KG1 (cell line): ENCODE results near the gene ATOH8.

Experiments used
- DNase-seq: peaks from one replicate; lab custom pipeline; 2025; lab: John Stamatoyannopoulos, UW

Gene ATOH8

DNA sequence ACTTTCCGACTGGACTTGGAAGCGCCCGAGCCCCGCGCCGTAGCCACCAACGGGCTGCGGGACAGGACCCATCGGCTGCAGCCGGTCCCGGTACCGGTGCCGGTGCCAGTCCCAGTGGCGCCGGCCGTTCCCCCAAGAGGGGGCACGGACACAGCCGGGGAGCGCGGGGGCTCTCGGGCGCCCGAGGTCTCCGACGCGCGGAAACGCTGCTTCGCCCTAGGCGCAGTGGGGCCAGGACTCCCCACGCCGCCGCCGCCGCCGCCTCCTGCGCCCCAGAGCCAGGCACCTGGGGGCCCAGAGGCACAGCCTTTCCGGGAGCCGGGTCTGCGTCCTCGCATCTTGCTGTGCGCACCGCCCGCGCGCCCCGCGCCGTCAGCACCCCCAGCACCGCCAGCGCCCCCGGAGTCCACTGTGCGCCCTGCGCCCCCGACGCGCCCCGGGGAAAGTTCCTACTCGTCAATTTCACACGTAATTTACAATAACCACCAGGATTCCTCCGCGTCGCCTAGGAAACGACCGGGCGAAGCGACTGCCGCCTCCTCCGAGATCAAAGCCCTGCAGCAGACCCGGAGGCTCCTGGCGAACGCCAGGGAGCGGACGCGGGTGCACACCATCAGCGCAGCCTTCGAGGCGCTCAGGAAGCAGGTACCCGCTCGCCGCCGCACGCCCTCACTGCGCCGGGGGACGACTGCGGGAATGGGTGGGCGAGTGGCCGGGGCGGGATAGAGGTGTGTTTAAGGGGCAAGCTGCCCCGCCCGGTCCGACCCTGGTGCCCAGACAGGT is 713 bp downstream of the ATOH8 start:
- no peak for DNase-seq

DNA sequence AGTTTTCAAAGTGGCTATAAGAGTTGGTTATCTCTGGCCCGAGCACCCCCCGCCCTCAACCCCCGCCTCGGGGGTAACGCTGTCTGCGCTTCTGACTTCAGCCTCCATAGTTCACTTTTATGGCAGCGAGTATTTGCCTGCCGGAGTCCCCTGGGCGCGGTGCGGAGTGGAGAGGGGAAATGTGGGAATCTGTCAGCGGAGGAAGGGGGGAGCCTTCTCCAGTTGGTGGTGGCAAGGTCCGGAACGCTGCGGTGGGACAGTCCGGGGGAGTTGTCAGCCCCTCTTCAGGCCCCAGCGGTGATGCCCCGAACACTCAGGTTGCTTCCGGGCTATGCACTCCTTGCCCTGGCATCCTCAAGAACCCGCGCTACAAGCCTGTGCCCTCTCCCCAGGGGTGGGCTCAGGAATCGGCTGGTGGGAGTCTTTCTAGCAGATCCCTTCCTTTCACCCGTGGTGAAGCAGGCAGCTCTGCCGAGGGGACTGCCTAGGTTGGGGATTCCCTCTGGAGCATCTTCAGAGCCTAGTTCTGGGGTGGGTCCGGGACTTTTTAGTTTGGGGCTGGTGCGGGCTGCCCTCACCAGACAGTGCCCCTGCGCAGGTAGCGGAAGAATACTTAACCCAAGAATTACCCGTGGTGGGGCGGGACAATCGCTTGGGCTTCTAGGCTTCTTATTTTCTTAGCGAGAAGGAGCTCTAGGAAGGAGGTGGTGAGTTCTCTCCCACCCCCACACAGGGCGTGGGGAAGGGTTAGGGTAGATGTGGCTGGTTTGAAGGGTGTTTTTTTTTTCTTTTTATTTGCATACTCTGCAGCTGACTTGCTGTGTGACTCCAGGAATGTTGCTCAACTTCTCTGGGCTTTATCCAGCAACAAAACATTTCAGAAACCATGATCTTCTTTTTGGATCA is 1.6 kb downstream of the ATOH8 start:
- DNase-seq = no peak

DNA sequence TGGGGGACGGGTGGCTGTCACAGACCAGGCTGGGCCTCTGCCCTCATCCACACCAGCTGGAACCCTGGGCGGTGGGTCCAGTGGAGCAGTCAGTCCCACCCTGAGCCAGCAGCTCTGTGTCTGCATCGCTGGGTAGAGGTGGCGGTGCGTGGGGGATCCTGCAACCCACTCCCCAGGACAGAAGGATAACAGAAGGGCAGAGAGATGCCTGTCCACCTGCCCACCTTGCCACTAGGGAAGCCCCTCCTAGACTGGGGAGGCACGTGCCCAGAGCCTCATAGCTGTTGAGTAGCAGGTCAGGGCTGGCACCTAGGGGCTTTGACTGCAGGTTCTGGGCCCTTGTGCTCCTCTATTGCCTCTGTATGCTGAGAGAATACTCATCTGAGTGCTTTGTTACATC is 2.4 kb downstream of the ATOH8 start:
- DNase-seq = no peak

DNA sequence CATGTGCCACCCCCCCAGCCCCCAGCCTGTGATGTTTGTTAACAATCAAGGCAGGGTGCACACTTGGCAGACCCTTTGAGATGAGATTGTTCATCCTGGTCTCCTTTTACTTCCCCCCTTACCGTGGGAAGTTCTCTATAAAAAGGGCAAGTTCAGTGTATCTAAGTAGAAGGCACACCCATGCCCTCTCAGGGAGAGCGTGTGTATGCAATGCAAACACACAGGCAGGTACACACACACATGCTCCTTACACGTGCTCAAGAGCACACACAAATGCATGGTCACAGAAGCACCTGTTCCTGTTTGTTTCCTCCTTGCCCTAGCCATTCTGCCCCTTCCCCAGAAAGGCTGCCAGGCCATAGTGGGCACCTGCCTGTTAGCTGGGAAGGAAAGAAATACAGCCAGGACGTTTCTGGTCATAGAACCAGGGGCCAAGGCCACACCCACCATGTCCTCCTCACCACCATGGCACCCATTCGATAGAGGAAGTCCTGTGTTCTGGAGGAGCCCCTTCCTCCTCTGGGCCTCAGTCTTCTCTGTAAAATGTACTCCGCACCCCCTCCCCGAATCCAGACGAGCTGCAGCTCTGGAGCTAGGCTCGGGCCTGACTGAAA is 3.1 kb downstream of the ATOH8 start:
- DNase-seq = no peak

DNA sequence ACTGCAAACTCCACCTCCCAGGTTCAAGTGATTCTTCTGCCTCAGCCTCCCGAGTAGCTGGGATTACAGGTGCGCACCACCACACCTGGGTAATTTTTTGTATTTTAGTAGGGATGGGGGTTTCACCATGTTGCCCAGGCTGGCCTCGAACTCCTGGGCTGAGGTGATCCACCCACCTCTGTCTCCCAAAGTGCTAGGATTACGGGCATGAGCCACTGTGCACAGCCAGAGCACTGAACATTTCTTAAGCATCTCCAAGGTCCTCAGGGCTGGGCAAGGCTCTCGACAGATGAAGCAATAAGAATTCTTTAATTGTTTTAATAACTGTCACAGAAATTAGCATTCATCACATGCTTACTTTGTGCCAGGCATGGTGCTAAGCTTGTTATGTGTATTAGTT is 4.1 kb downstream of the ATOH8 start:
- DNase-seq = no peak

DNA sequence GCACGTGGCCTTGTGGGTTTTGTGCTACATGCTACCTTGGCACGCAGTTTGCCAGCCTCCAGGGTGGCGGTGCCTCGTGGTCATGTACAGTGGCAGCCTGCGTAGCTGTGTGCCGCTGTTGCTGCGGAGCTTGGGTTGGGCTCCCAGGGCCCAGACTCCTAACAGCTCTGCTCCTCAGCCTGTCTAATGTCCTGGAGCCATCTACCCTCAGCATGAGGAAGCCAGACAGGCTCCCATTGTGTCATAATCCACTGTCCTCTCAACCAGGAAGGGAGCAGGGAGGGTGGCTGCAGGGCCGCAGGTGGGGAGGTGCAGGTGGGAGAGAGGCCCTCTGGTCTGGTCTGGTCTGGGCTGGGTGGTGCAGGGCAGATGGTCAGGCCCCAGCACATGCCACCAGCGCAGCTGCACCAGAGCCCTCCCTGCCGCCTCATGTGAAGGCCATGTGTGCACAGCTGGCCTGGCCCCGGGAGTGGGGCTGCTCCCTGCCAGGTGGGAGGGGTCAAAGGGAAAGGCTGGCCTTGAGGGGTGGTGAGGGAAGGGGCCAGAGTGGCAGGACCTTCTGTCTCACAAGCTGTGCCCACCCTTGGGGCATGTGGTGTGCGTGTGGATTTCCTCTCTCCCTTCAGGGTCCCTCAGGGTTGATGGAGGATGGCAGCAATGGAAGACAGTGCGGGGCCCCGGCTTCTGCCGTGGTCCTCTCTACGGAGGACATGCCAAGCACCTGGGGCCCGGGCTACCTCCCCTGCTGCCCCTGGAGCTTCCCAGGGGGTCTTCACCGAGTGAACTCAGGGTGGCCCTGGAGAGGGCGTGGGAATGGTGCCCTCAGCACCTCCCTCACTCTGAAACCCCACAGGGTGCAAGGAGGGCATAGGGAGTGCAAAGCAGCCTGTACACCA is 4.8 kb downstream of the ATOH8 start:
- no peak for DNase-seq

DNA sequence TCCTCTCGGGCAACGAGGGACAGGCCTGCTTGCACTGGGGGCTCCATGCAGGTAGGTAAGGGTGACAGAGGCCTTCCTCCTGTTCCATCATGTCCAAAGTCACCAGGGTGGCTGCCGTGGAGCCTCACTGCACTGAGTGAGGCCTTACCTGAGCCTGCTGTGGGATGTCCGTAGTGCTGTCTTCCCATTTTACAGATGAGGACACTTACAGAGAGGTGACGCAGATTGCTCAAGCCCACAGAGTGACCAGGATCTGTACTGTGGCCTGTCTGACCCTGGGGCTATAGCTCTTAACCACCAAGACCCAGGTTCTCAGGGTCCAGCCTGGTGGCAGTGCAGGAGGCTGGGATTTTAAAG is 5.4 kb downstream of the ATOH8 start:
- no peak for DNase-seq

DNA sequence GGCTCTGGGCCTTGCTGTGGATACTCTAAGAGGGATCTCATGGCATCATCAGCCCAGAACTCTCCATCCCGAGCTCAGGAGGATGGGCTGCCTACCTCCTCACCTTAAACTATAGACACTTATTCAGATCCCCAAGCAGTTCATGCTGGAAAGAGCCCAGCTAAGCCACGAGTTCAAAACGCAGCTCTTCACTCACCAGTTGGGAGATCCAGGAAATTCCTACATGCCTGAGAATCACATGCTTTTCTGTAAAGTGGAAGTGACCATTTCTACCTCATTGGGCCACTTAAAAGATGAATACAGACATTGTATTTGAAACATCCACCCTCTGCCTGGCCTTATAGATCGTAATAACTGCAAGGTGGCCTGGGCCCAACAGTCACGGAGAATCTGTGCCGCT is 6.6 kb downstream of the ATOH8 start:
- no peak for DNase-seq

DNA sequence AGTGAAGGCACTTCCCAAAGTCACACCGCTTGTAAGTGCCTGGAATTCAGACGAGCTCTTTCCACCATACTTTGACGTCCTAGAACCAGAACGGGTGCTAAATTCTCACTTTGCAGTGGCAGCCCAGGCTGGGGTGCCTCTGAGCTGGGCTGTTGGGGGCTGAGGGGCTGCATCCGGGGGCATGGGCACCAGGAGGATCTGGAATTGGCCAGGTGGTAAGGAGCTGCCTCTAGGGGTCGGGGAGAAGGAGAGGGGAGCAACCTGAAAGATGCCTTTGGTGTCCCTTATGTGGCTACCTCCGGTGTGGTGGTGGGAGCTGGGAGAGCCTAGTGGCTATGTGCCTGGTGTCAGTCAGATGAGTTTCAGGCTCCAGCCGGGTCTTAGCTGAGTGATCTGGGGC is 7.1 kb downstream of the ATOH8 start:
- no peak for DNase-seq

DNA sequence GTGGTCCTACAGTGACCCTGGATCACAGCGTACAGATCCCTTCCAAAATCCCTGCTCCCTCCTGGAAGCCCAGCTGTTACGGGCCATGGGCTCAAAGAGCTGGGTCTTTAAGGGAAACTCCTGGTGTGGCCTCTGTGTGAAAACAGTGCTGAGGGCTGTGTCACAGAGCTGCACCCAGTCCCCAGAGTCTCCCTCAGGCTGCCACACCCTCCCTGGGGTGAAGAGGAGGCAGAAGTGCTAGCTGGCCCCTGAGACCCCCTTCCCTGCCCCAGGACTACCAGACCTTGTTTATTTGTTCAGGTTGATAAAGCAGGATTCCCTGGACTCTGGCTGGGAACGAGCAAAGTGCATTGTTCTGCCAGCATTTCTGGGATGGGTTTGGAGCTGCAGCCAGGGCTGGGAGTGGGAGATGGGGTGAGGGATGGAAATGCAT is 7.7 kb downstream of the ATOH8 start:
- no peak for DNase-seq

DNA sequence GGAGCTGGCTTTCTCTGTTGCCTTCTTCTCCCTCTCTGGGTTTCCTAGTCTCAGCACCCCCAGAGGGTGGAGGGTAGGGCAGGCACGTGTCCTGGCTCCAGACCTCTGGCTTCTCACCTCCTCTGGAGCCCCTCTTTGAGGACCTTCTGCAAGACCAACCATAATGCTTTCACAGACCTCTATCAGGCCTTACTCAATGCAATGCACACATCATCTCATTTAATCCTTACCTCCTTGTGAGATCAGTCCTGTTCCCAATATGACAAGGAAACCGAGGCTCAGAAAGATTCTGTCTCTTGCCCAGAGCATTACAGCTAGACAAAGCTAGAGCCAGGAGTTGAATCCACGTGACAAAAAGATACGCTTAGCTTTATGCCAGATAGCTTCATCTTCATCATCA is 8.2 kb downstream of the ATOH8 start:
- DNase-seq = no peak

DNA sequence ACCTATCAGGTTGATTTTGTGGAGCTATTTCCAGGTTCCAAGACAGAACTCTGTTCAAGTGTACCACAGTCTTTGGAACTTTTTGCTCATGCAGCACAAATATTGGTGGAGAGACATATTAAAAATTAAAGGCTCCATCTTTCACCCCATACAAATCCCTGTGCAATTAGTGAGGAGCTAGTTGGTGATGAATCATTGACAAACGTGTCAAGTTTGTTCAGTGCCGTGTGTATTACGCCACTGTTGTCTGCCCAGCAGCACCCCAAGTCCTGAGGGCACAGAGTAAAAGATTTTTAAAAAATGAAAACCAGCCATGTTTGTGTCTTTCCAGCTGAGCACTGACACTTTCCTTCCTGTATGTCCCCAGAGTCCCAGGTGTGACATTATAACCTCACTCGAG is 9.3 kb downstream of the ATOH8 start:
- no peak for DNase-seq

DNA sequence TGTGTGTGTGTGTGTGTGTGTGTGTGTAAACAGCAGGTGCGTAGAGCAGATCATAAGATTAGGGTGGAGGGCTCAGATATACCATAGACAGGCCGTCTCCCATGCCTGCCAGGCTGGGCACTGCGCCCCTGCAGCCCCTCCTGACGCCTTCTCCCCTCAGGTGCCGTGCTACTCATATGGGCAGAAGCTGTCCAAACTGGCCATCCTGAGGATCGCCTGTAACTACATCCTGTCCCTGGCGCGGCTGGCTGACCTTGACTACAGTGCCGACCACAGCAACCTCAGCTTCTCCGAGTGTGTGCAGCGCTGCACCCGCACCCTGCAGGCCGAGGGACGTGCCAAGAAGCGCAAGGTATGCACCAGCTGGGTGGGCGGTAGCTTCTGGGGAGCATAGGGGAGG is 10.0 kb downstream of the ATOH8 start:
- no peak for DNase-seq

DNA sequence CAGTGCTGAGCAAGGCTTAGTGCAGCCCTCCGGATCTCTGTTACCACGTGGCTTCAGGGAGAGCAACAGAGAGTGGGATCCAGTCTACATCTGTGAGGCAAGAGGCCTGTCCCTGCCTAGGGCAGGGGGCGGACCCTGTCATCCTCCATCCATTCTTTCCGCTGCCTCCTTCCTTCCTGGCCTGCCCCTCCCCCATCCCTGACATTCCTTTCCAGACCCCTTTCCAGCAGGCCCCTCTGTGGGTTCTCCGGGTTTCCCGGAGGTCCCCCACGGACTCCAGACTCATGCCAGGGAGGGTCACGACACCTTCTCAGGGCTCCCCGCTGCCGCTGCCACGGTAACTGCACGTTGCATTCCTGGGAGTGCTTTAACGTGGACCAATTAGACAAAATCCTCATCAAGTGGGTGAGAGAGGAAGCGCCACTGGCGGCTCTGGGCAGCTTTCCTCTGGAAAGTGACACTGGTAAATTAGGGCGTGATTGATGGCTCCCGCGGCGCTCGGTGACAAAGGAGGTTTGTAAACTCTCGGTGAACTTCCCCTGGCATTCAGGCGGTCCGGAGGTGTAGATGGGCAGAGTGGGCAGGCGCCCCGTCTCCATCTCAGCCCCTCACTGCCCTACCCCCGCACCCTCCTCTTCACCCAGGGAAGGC is 11.4 kb downstream of the ATOH8 start:
- no peak for DNase-seq

DNA sequence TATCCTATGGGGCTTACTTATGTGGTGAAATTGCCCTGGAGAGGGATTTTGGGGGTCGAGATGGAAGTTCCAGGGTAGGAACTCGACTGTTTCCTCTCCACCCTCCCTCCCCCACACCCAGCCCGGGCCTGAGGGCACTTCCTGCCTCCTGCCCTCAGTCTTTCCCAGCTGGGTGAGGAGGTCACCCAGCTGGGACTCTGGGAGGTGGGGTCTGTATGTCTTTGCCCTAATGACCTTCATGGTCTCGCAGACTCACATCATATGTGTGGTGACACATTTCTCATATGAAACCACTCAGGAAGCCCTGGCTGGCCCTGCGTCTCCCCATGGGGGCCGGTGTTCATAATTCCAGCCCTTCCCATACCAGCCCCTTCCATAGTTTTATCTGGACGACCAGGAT is 12.4 kb downstream of the ATOH8 start:
- DNase-seq = no peak

DNA sequence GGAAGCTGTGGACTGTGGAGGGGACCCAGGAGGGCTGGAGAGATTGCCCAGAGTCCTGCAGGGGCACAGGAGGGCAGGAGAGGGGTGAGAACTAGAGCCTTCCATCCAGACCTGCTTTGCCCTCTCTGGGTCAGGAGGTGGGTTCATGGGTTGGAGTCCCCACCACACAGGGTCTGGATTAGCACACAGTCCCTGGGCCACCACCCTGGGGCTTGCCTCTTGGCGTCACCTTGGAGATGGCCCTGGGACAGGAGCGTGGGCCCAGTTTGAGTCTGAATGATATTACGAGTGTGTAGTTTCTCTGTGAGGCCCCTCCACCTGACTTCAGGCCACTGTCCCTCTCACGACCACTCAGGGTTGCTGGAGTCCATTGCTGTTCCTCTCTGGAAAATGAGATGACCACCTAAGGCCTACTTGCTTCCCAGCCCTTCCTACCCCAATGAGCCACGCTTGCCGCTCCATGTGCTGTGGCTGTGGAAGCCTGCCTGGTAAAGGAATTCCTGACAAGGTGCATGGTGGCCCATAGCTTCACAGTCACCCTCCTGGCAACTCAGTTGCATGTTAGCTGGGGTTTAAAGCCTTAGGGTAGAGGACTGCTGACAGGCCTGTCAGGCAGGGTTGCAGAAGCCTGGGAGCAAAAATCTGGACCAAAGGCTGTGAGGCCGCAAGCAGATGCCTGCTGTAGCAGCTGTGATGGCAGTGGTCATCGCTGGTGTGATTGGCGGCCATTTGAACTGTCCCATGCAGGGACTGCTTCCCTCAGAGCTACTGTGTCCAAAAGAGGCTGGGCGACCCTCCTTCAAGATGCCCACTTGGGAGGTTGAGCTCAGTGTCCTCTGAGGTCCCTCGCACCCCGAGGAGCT is 14.2 kb downstream of the ATOH8 start:
- no peak for DNase-seq

DNA sequence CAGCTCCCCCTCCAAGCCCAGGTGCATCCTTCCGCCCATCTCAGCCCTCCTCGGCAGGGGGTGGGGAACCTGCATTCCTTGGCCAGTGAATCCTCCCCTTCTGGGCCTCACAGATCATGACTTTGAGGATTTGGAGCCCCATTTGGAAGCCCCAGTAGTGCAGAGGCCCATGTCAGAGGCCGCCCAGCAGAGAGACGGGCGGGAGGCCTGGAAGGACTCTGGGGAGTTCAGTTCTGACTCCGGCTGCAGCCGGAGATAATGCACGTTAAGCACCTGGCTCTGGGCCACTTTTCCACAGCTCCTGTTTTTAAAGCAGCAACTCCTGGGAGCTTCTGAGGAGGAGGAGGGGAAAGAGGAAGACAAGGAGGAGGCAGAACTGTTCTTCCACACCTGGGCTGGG is 14.9 kb downstream of the ATOH8 start:
- no peak for DNase-seq

DNA sequence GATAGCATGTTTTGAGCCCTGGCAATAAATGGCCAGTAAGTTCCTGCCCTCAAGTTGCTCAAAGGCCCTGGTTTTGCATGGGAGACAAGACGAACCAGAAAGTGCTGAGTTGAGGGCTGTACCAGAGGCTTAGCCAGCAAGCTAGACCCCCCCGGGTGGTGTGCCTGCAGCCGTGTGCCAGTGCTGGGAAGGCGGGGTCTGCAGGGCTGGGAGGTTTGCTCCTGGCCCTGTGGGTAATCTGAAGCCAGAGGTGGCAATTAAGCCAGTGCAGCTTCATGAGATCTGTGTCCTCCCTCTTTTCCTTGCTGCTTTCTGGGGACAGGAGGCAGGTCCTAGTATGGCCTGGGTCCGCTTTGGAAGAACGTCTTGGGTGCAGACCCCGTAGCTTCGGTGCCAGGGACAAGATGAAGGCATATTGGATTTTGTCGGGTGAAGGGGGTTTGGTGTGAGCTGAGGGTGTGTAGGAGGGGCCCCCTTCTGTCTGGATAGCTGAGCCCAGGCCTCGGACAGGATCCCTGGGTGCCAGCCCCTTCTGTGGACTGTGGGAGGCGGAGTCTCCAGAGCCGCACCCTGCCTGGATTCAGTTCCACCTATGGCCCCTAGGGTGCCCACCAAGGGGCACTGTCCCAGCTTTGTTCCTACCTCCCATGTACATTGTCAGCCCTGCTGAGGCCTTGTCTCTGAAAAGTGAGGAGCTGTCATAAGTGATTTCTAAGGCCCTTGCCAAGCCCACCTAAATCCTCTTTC is 15.6 kb downstream of the ATOH8 start:
- DNase-seq = no peak

DNA sequence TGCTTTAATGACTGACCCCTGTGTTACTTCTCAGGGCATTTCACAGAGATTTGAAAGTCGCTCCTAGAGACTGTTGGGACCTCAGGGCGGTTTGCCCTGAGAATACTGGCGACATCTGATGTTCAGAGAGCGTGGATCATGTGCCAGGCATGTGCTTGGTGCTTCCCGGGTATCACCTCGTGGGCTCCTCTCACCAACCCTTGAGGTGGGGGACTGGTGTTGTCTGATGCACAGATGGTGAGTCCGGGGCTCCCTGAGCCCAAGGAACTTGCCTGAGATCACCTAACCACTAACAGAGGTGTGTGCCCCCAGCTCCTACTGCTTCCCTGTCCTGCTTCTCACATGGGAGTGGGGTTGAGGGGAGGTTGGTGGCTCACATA is 16.2 kb downstream of the ATOH8 start:
- no peak for DNase-seq

DNA sequence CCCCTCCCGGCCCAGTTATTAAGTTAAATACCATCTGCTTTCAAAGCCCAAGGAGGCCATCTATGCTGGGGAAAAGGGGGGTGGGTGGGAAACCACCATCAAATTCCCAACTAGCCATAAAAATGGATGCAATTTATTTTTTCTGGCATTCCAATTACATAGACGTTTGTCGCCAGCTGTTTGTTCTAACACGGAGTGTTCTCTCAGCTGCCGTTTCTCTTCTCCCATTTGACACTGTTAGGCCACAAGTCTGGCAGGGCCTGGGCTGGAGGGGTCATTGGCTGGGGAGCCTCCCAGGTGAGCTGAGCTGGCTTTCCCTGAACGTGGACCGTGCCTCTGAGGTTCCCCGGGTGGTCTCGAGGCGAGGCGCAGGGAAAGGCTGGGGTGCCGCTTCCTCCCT is 16.6 kb downstream of the ATOH8 start:
- no peak for DNase-seq
